Measurements from ENCODE around the gene IDE.
"Not testable (repeated sequence)": the region's sequence is repeated elsewhere in the genome, so short reads cannot be mapped to it uniquely, and the experiment has no call there.

The IDE gene

GRCh38 chr10:92405419-92405924 lies 168.4 kb downstream of the IDE start:
- Histone ChIP-seq H3K4me2 (ENCODE audit: low read length) (no peak overlapping the region), H3K9ac (ENCODE audit: low read length) (no peak overlapping the region), H3K4me1 (ENCODE audit: low read length) (peaks cover 7% of the 10 kb centered on the region), H3K27ac (ENCODE audit: low read length) (no peak overlapping the region), H3K4me3 (ENCODE audit: low read length) (no peak overlapping the region), H3K9me3 (ENCODE audit: insufficient read depth, low read length) (no peaks in the 10 kb centered on the region), H3K27me3 (ENCODE audit: low read depth, low read length) (no peaks in the 10 kb centered on the region), H2AFZ (ENCODE audit: low read depth, low read length) (no peak overlapping the region), H4K20me1 (ENCODE audit: insufficient read depth, low read length) (no peaks in the 10 kb centered on the region), H3K79me2 (ENCODE audit: low read length) (no peaks in the 10 kb centered on the region), H3K36me3 (replicated peaks; ENCODE audit: low read depth, low read length) (no peaks in the 10 kb centered on the region)
- TF ChIP-seq EZH2phosphoT487 (IDR thresholded peaks at IDR 0.05; ENCODE audit: low read depth) (no peak), CTCF (IDR thresholded peaks at IDR 0.05; ENCODE audit: low read depth, low read length) (no peak)

- Histone ChIP-seq H3K4me1 (ENCODE audit: low read length) (peaks cover 7% of the 10 kb centered on the region), H3K27me3 (ENCODE audit: low read depth, low read length) (no peaks in the 10 kb centered on the region), H3K4me3 (ENCODE audit: low read length) (no peak overlapping the region), H3K36me3 (replicated peaks; ENCODE audit: low read depth, low read length) (no peaks in the 10 kb centered on the region), H2AFZ (ENCODE audit: low read depth, low read length) (no peak overlapping the region), H3K9me3 (ENCODE audit: insufficient read depth, low read length) (no peaks in the 10 kb centered on the region), H3K79me2 (ENCODE audit: low read length) (no peaks in the 10 kb centered on the region), H3K4me2 (ENCODE audit: low read length) (no peak overlapping the region), H4K20me1 (ENCODE audit: insufficient read depth, low read length) (no peaks in the 10 kb centered on the region), H3K9ac (ENCODE audit: low read length) (no peak overlapping the region), H3K27ac (ENCODE audit: low read length) (no peak overlapping the region)
- no peak for TF ChIP-seq EZH2phosphoT487 (IDR thresholded peaks at IDR 0.05; ENCODE audit: low read depth)
- no peak for TF ChIP-seq CTCF (IDR thresholded peaks at IDR 0.05; ENCODE audit: low read depth, low read length)
These were observed 169.1 kb downstream of the IDE start for GRCh38 chr10:92404612-92405418.

GRCh38 chr10:92402234-92402633 lies 171.7 kb downstream of the IDE start:
- not testable (repeated sequence) for H3K79me2 ChIP-seq (ENCODE audit: low read length); H3K9ac ChIP-seq (ENCODE audit: low read length); H3K4me2 ChIP-seq (ENCODE audit: low read length); H2AFZ ChIP-seq (ENCODE audit: low read depth, low read length); H3K27me3 ChIP-seq (ENCODE audit: low read depth, low read length); H3K36me3 ChIP-seq (replicated peaks; ENCODE audit: low read depth, low read length); H3K27ac ChIP-seq (ENCODE audit: low read length); H3K4me3 ChIP-seq (ENCODE audit: low read length); H3K9me3 ChIP-seq (ENCODE audit: insufficient read depth, low read length); H4K20me1 ChIP-seq (ENCODE audit: insufficient read depth, low read length); H3K4me1 ChIP-seq (ENCODE audit: low read length)

Measured in OCI-LY3 (cell line).